Testis (tissue), 2 donors: ENCODE results near the gene RTF1.

Source experiments
- POLR2A ChIP-seq: fragments of 450-650 bp; IDR thresholded peaks from one replicate; pipeline ENCODE4 v1.6.1; 2017; ENCODE audit warnings: antibody characterized with exemption, mild to moderate bottlenecking, moderate library complexity
- TF ChIP-seq, protein P1 (sequence below), 3 experiments: fragments of 450-650 bp in 2 of 3; fragments of 200-600 bp in 1 of 3; sonication (generic) in 1 of 3; IDR thresholded peaks; one replicate each; pipeline ENCODE4 v1.5.1; 2016 to 2019; ENCODE audit warnings: antibody characterized with exemption in 3 of 3, mild to moderate bottlenecking in 2 of 3, moderate library complexity in 1 of 3

DNA sequence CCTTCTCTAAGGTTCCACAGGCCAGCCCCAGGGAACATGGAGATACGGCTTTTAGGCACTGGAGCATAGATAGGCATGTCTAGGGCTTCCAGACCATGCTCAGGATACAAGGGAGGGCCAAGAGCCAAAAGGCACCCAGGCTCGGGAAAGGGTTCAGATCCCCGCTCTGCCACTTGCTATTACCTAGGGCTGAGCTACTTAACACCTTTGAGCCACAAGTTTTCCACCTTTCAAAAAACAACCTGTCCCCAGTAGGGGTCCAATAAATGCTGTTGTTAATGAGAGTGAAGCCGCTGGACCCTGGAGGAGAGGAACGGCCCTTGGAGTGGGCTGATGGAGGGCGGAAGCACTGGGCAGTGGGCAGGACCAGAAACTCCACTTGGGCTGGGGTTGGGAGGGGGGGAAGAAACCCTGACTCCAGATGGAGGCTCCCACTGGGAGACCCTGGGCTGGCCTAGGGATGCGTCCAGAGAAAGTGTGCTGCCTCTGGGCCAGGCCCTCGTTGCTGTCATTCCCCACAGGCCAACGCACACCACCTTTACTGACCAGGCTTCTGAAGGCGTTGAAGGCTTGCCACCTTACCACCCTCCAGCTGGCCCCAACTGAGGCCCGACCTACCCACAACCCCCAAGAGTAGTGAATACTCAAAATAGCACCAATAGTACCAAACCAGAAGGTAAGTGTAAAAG, 68.2 kb downstream of the RTF1 start:
- TF ChIP-seq, protein P1, sequence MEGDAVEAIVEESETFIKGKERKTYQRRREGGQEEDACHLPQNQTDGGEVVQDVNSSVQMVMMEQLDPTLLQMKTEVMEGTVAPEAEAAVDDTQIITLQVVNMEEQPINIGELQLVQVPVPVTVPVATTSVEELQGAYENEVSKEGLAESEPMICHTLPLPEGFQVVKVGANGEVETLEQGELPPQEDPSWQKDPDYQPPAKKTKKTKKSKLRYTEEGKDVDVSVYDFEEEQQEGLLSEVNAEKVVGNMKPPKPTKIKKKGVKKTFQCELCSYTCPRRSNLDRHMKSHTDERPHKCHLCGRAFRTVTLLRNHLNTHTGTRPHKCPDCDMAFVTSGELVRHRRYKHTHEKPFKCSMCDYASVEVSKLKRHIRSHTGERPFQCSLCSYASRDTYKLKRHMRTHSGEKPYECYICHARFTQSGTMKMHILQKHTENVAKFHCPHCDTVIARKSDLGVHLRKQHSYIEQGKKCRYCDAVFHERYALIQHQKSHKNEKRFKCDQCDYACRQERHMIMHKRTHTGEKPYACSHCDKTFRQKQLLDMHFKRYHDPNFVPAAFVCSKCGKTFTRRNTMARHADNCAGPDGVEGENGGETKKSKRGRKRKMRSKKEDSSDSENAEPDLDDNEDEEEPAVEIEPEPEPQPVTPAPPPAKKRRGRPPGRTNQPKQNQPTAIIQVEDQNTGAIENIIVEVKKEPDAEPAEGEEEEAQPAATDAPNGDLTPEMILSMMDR (IDR thresholded peaks at IDR 0.05) = no peak
- TF ChIP-seq POLR2A = no peak
